ENCODE data around the gene TNPO3. TPM values are rescaled to one million over a fixed set of nuclear protein-coding genes. Genes with fewer than 3 reads are reported as not detected.

Gene TNPO3
- total and polyA plus RNA-seq, 4 donors = 12.3 to 45.9 (median 25.9) TPM

- peak in 1 of 3 donors; percentile 6 for DNase-seq
- no peak overlapping the region for H3K9ac ChIP-seq (ENCODE audit: insufficient read depth in 1 of 2, low read length in 2 of 2)
- 52 to 74% methylated on average over 2 of the region's 2 CpGs for WGBS, 2 donors
- no peak for TF ChIP-seq CTCF (IDR thresholded peaks at IDR 0.05; ENCODE audit: control extremely low read depth, extremely low read depth)
- no peaks in the 10 kb centered on the region for H3K36me3 ChIP-seq (ENCODE audit: control insufficient read depth in 4 of 4, insufficient read depth in 4 of 4, low read length in 4 of 4)
- H3K4me1 ChIP-seq (ENCODE audit: control insufficient read depth in 5 of 5, insufficient read depth in 5 of 5, low read length in 5 of 5) = peaks cover 0 to 3% (median 0%) of the 10 kb centered on the region in 5 donors
- no peak for ATAC-seq (ENCODE audit: insufficient read depth, low FRiP score)
- no peaks in the 10 kb centered on the region for H3K9me3 ChIP-seq (ENCODE audit: control insufficient read depth in 4 of 4, insufficient read depth in 3 of 4, low read length in 3 of 4)
- H3K27me3 ChIP-seq (ENCODE audit: control insufficient read depth in 3 of 3, insufficient read depth in 3 of 3, low read length in 2 of 3) = peaks cover 0 to 2% (median 0%) of the 10 kb centered on the region in 3 donors
- no peak overlapping the region for H3K27ac ChIP-seq (ENCODE audit: low read depth in 1 of 2, low read length in 1 of 2)
- H3K4me3 ChIP-seq = no peak overlapping the region
Measured at GRCh38 chr7:129100827-129101166, 45.9 kb upstream of the TNPO3 start.

- 74 to 93% methylated on average over 8 of the region's 8 CpGs for WGBS, 2 donors
- DNase-seq = no peak
Measured at GRCh38 chr7:129098409-129099084, 43.6 kb upstream of the TNPO3 start.

GRCh38 chr7:129095258-129095657 lies 40.3 kb upstream of the TNPO3 start:
- Histone ChIP-seq H3K27me3 (ENCODE audit: control insufficient read depth in 3 of 3, insufficient read depth in 3 of 3, low read length in 2 of 3) (peaks cover 0 to 8% (median 0%) of the 10 kb centered on the region in 3 donors), H3K9me3 (ENCODE audit: control insufficient read depth in 4 of 4, insufficient read depth in 3 of 4, low read length in 3 of 4) (no peaks in the 10 kb centered on the region), H3K4me3 (no peak overlapping the region), H3K9ac (ENCODE audit: insufficient read depth in 1 of 2, low read length in 2 of 2) (no peak overlapping the region), H3K27ac (ENCODE audit: low read depth in 1 of 2, low read length in 1 of 2) (no peak overlapping the region), H3K4me1 (ENCODE audit: control insufficient read depth in 5 of 5, insufficient read depth in 5 of 5, low read length in 5 of 5) (peaks cover 0 to 2% (median 0%) of the 10 kb centered on the region in 5 donors), H3K36me3 (ENCODE audit: control insufficient read depth in 4 of 4, insufficient read depth in 4 of 4, low read length in 4 of 4) (no peaks in the 10 kb centered on the region)
- no peak for DNase-seq
- 42 to 59% methylated on average over 6 of the region's 6 CpGs for WGBS, 2 donors
- no peak for ATAC-seq (ENCODE audit: insufficient read depth, low FRiP score)
- TF ChIP-seq CTCF (IDR thresholded peaks at IDR 0.05; ENCODE audit: control extremely low read depth, extremely low read depth) = no peak

More at GRCh38 chr7:129098409-129099084, 43.6 kb upstream of the TNPO3 start:
- Histone ChIP-seq H3K27ac (ENCODE audit: low read depth in 1 of 2, low read length in 1 of 2) (no peak overlapping the region), H3K9me3 (ENCODE audit: control insufficient read depth in 4 of 4, insufficient read depth in 3 of 4, low read length in 3 of 4) (no peaks in the 10 kb centered on the region), H3K4me3 (no peak overlapping the region), H3K4me1 (ENCODE audit: control insufficient read depth in 5 of 5, insufficient read depth in 5 of 5, low read length in 5 of 5) (peaks cover 0 to 3% (median 0%) of the 10 kb centered on the region in 5 donors), H3K27me3 (ENCODE audit: control insufficient read depth in 3 of 3, insufficient read depth in 3 of 3, low read length in 2 of 3) (peaks cover 0 to 8% (median 0%) of the 10 kb centered on the region in 3 donors), H3K9ac (ENCODE audit: insufficient read depth in 1 of 2, low read length in 2 of 2) (no peak overlapping the region), H3K36me3 (ENCODE audit: control insufficient read depth in 4 of 4, insufficient read depth in 4 of 4, low read length in 4 of 4) (no peaks in the 10 kb centered on the region)
- TF ChIP-seq CTCF (IDR thresholded peaks at IDR 0.05; ENCODE audit: control extremely low read depth, extremely low read depth) = no peak
- ATAC-seq (ENCODE audit: insufficient read depth, low FRiP score) = no peak
